Measurements from ENCODE around the gene CRIM1.

The CRIM1 gene

GRCh38 chr2:36594849-36595248 is 239.3 kb downstream of the CRIM1 start:
- no peak for TF ChIP-seq CTCF (conservative IDR thresholded peaks at IDR 0.05; ENCODE audit: low read depth)
- POLR2A ChIA-PET (ENCODE audit: low non-redundant PET), result no interaction called here
- no peak for DNase-seq (ENCODE audit: low spot score)
- CTCF ChIA-PET, result no interaction called here
- H3K27ac ChIP-seq, result no peak overlapping the region

- DNase-seq (ENCODE audit: low spot score), result no peak
- ChIA-PET POLR2A (ENCODE audit: low non-redundant PET) (no interaction called here), CTCF (no interaction called here)
- no peak overlapping the region for H3K27ac ChIP-seq
- no peak for TF ChIP-seq CTCF (conservative IDR thresholded peaks at IDR 0.05; ENCODE audit: low read depth)
Measured at GRCh38 chr2:36596397-36596796, 240.8 kb downstream of the CRIM1 start.

- TF ChIP-seq CTCF (conservative IDR thresholded peaks at IDR 0.05; ENCODE audit: low read depth), result no peak
- DNase-seq (ENCODE audit: low spot score), result no peak
- ChIA-PET POLR2A (ENCODE audit: low non-redundant PET) (no interaction called here), CTCF (interaction anchor here (0.6 kb wide), 1 partner anchor 1208 kb away, joined by 3 read pairs; no protein-coding TSS in a partner anchor)
- H3K27ac ChIP-seq, result peak overlapping the region; percentile 87; the same call in 1 of the 2 replicates
Measured at GRCh38 chr2:36597003-36597531, 241.5 kb downstream of the CRIM1 start.

GRCh38 chr2:36597532-36598377 is 242.2 kb downstream of the CRIM1 start, which contains the start of gene FEZ2:
TSS of gene FEZ2 (minus strand) at chr2:36598168. CDS start at chr2:36598142, 26 bp downstream.
- no peak for TF ChIP-seq CTCF (conservative IDR thresholded peaks at IDR 0.05; ENCODE audit: low read depth)
- peak; percentile 77 for DNase-seq (ENCODE audit: low spot score)
- ChIA-PET CTCF (interaction anchor here (0.6 kb wide), 1 partner anchor 1209 kb away, joined by 3 read pairs; no protein-coding TSS in a partner anchor), POLR2A (ENCODE audit: low non-redundant PET) (no interaction called here)
- peak within 1 kb of the TSS; percentile 87 for H3K27ac ChIP-seq

Data from RWPE1 (cell line).